GM12874 (cell line): Measurements from ENCODE around the gene ABCC2.

ENCODE experiments used
- TF ChIP-seq, protein P1 (sequence below): IDR thresholded peaks from 2 replicates; pipeline ENCODE4 v1.5.1; 2011; ENCODE audit warnings: low read depth, mild to moderate bottlenecking, control low read depth, low read length, moderate library complexity; ENCODE audit not compliant: insufficient read depth

The ABCC2 gene

DNA sequence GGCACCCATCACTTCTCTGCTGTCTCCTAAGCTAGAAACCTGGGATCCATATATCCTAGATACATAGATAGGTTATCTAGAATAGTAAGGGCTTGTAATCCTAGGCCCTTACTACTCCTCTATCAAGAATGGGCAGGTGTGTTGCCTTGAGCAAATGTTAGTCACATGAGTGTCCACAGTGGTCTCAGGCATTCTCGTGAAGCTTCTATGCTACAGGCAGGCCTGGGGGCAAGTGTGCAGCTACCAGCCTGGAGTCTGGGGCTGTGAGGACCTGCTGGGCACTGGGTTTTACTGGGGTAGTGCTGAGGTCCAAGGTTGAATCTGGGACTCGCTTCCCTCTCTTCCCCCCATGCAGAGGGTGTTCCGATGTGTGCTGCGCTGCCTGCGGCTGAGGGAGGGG, 91.4 kb downstream of the ABCC2 start:
- TF ChIP-seq, protein P1, sequence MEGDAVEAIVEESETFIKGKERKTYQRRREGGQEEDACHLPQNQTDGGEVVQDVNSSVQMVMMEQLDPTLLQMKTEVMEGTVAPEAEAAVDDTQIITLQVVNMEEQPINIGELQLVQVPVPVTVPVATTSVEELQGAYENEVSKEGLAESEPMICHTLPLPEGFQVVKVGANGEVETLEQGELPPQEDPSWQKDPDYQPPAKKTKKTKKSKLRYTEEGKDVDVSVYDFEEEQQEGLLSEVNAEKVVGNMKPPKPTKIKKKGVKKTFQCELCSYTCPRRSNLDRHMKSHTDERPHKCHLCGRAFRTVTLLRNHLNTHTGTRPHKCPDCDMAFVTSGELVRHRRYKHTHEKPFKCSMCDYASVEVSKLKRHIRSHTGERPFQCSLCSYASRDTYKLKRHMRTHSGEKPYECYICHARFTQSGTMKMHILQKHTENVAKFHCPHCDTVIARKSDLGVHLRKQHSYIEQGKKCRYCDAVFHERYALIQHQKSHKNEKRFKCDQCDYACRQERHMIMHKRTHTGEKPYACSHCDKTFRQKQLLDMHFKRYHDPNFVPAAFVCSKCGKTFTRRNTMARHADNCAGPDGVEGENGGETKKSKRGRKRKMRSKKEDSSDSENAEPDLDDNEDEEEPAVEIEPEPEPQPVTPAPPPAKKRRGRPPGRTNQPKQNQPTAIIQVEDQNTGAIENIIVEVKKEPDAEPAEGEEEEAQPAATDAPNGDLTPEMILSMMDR: no peak

DNA sequence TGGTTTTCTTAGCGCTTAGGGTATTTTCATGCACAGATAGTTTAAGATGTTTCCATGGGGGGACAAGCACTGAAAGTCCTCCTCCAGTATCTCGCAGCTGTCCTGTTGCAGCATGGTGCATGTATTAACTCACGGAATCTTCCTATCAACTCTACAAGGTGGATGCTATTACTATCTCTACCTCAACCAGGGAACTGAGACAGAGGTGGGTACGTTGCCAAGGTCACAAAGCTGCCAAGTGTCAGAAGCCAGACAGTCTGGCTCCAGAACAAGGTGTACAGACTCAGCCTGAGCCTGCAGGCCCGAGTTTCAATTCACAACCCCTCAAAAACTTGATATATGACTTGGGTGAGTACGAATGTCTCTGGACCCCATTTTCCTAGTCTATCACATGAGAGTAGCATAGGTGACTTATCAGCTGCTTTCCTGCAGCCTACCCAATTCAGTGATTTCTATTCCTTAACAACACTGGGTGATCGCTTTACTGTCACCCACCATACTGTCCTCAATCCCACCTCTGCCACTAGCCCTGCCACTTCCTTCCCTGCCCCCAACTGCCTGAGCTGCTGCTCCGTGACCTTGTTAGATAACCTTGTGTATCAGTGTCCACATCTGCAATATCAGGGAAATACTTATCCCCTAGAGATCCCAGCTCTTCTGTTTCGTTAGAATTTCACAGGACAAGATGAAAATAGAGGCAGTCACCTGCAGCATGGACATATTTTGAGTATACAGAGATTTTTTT, 92.1 kb downstream of the ABCC2 start:
- TF ChIP-seq, protein P1: no peak

- TF ChIP-seq, protein P1: no peak
These were observed 93.0 kb downstream of the ABCC2 start for GRCh38 chr10:99875473-99875872.

- TF ChIP-seq, protein P1: no peak
These were observed 97.8 kb downstream of the ABCC2 start for GRCh38 chr10:99880080-99880835.

DNA sequence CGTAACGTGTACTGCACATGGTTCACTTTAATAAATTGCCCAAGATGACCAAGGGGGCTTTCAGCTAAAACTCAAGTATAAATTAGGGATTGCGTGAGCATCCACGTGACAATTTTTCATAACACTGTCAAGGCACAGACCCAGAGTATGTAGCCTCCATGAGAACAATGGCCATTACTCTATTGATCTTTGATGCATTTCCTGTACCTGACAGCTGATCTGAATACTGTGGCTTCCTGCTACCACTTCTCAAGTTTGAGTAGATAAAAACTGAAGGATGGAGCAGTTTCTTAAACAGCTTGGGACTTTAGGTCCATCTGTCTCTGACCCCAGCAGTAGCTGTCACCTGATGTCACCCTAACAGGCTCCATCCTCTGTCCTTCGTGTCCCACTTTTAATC, 98.9 kb downstream of the ABCC2 start:
- TF ChIP-seq, protein P1: no peak

DNA sequence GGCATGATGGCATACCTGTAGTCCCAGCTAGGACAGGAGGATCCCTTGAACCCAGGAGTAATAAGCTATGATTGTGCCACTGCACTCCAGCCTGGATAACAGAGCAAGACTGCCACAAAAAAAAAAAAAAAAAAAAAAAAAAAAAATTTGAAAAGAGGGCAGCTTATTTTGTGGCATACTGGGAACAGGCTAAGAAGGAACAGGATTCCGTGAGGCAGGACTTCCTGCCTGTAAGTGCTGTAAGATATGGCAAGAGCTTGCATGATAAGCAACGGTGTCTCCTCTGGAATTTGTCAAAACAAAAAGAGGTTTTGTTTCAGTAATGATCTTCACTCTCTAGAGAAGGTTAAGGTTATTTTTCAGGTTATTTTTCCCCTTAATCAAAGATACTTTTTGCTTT, 101.1 kb downstream of the ABCC2 start:
- TF ChIP-seq, protein P1: no peak

DNA sequence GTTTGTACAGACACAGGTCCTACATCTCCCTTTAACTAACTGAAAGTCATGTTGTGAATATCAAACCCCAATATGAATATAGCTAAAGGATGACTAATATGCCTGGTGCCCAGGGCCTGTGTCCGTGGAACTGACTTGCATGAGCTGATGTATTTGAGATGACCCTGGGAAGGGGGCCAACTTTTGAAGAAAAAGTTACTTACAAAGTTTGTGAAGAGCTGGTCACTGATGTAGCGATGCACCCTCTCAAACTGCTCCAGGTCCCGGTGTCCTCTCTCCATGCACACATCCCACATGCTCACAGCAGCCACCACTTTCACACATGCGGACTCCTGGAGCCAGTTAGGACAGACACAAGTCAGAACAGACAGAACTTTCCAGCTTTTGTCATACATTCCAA, 106.2 kb downstream of the ABCC2 start:
- TF ChIP-seq, protein P1: no peak
